GM18870 (cell line): ENCODE results near the gene TGDS.
A peak's percentile ranks its signal among the peaks of the same experiment; 100 is the strongest.
"Not testable (repeated sequence)": the region's sequence is repeated elsewhere in the genome, so short reads cannot be mapped to it uniquely, and the experiment has no call there.

Source experiments
- ATAC-seq: cut with Tn5 transposase; IDR thresholded peaks from one replicate; pipeline ENCODE4 v1.9.1; 2021; ENCODE audit warnings: moderate library complexity; ENCODE audit not compliant: unreplicated experiment

TGDS gene

DNA sequence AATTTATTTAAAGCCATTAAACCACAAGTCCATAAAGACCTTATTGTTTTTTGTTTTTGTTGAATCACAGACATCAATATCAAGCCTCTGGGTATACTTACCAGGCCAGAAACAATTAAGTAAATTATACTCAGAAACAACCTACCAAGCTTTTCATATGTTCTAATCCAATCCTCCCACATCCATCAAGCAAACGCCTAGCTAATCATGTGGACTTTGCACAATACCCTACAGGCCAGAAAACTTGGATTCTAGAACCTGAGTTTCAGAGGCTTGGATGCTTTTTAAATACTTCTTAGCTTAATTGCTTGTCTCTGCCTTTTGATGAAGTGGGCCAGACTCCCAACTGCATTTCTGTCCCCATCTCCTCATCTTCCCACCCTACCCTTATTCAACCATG lies 39.9 kb downstream of the TGDS start:
- no peak for ATAC-seq

DNA sequence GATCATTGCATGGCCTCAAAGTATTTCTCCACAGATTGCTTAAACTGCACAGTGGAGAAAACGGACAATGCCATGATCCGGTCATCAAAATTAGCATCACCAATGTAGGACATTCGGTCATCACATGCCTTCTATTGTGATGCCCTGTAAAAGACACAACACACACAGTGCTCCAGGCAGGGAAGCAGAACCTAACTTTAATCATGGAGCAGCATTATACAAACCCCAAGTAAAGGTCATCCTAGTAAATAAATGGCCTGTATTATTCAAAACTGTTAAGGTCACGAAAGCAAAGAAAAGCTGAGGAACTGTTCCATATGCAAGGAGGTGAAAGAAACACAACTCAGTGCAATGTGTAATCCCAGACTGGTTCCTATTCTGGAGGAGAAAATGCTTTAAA lies 42.2 kb downstream of the TGDS start:
- no peak for ATAC-seq

DNA sequence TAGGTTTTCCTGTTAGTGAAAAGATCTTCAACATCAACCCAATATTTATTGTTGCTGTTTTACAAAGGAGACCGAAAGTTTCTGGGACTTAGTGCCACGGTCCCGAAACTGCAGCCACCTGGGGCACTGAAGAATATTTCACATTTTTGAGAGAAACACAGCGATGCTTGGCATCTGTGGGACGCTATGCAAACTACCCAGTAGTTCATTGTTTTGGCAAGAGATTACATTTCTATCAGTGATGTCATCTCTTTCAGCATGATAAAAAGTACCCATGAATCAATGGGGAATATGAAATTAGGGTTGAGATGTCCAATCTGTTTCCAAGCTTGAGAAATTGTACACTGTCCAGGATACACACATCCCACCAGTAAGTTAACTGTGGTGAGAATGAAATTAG lies 43.9 kb downstream of the TGDS start:
- no peak for ATAC-seq

- peak; percentile 8 for ATAC-seq
Measured at GRCh38 chr13:94550062-94550738, 45.8 kb downstream of the TGDS start.

- peak; percentile 90 for ATAC-seq
Measured at GRCh38 chr13:94549232-94550061, 46.5 kb downstream of the TGDS start.

DNA sequence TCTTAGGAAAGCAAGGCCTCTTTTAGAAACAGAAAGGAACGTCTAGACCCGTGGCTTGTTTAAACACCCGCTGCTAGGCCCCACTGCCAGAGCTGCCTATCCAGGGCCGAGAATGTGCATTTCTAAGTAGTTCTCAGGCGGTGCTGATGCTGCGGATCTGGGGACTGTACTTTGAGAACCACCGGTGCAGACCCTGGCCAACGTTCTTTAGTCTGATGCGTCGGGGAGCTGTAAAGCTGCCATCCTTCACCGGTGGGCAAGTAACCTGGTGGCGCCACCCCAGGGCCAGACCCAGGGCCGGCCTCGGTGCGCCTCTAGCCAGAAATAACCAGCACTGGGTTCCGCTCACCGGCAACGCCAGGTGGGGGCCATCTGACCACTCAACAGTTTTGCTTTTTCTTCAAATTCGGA lies 47.1 kb downstream of the TGDS start:
- ATAC-seq: peak; percentile 48

DNA sequence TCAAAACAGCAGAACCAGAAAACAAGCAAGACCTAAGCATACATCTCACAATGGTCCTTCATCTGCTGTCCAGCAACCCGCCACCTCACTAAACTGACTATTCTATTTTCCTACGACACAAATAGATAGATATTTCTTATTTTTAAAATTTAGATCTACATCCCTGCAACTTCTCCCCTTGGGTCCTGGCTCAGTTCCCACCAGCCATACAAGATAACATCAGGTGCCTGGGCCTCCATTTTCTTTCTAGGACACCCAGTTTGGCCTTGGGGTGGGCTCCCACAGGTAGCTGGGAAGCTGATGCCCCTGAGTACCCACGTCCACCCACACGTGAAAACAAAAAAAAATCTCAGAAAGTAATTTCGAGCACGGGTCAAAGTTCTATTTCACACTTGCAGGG lies 47.6 kb downstream of the TGDS start:
- ATAC-seq: no peak

- no peak for ATAC-seq
Measured at GRCh38 chr13:94546061-94546839, 49.7 kb downstream of the TGDS start.

DNA sequence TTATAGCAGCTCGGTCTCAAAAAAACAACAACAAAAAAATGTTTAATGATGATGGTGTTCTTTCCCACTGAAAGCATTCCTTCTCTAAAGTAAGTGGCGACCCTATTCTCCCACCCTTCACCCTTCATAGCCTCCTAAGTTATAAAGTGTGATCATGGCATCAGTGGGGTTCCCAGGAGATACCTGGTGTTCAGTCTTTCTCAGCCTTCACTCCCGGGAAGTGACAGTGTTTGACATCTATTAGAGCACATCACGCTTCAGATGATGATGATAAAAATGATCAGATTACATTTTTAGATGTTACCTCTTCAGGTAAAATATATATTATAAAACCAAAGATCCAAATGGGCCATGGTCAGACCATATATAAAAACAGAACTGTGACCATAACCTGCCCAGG lies 51.0 kb downstream of the TGDS start:
- no peak for ATAC-seq

GRCh38 chr13:94542917-94543316 lies 53.0 kb downstream of the TGDS start:
- no peak for ATAC-seq

GRCh38 chr13:94537740-94538630 lies 58.0 kb downstream of the TGDS start:
- ATAC-seq: no peak

- ATAC-seq: no peak
Measured at GRCh38 chr13:94535775-94536174, 60.2 kb downstream of the TGDS start.

DNA sequence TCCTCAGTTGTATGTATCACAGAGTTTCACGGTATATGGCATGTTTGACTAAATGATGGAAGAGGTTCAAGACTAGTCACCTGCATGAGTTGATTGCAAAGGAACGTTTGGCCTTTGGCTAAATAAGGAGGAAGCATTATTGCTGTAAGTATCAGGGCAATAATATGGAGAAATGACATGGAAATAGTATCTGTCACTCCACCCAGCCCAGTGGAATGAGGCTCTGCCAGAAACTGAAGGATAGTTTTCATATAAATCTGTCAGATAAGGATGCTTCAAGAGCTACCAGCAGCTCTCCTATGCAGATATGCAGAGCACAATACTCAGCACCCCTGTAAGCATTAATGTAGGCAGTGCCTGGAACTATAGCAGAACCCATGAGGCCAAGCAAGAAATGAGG lies 60.7 kb downstream of the TGDS start:
- ATAC-seq: no peak

- ATAC-seq: no peak
Measured at GRCh38 chr13:94534166-94534565, 61.8 kb downstream of the TGDS start.

DNA sequence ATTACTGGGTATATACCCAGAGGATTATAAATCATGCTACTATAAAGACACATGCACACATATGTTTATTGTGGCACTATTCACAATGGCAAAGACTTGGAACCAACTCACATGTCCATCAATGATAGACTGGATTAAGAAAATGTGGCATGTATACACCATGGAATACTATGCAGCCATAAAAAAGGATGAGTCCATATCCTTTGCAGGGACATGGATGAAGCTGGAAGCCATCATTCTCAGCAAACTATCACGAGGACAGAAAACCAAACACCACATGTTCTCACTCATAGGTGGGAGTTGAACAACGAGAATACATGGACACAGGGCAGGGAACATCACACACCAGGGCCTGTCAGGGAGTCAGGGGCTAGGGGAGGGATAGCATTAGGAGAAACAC lies 63.7 kb downstream of the TGDS start:
- ATAC-seq: not testable (repeated sequence)

GRCh38 chr13:94526956-94527355 lies 69.0 kb downstream of the TGDS start:
- not testable (repeated sequence) for ATAC-seq

GRCh38 chr13:94525781-94526180 lies 70.2 kb downstream of the TGDS start:
- ATAC-seq: no peak

DNA sequence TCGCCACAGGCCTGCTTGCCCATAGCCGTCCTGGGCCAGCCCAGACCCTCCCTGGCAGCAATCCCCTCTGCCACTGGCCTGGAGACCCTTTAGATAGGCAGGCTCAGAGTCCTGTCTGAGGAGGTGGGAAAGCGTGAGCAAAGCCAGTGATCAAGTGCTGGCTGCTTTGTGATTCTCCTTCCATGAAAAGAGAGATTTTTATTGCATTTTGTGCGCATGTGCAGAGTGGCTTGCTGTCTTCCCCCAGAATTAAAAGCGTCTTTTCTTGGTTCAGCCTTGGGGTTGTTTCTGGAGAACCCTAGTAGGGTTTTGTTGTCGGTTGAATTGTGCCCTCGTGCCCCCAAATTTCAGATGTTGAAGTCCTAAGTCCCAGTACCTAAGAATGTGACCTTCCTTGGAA lies 71.5 kb downstream of the TGDS start:
- no peak for ATAC-seq
